Keratinocyte (primary cell): ENCODE data around the gene NRN1L. TPM values are rescaled to one million over a fixed set of nuclear protein-coding genes. Genes with fewer than 3 reads are reported as not detected.

Experiments
- DNase-seq: peaks from one replicate; pipeline ENCODE4 v3.0.0-alpha.2; 2011; ENCODE audit warnings: low read depth, missing footprints, low spot score
- FAIRE-seq: peaks from 2 replicates; lab custom pipeline; 2011; peaks lifted over from hg19 to GRCh38; lab: Jason Lieb, UNC
- H2AFZ ChIP-seq: 2 replicates; pipeline ENCODE4 v1.6.0; 2012; ENCODE audit warnings: low read length, control low read depth, inconsistent platforms; ENCODE audit not compliant: control insufficient read depth
- H3K27ac ChIP-seq: 2 replicates; pipeline ENCODE4 v1.5.1; 2011; ENCODE audit warnings: low read length; ENCODE audit not compliant: control insufficient read depth, insufficient read depth
- H3K27me3 ChIP-seq: 3 replicates; pipeline ENCODE4 v1.6.0; 2011; ENCODE audit warnings: low read length; ENCODE audit not compliant: control insufficient read depth, insufficient read depth; ENCODE audit errors: extremely low read depth
- H3K36me3 ChIP-seq, 2 experiments: 2 replicates in 1 of 2; 3 replicates in 1 of 2; pipeline ENCODE4 v1.5.1; 2011; ENCODE audit warnings: low read length in 2 of 2, mild to moderate bottlenecking in 1 of 2; ENCODE audit not compliant: control insufficient read depth in 2 of 2, insufficient read depth in 2 of 2; ENCODE audit errors: extremely low read depth in 1 of 2
- H3K4me1 ChIP-seq: 3 replicates; pipeline ENCODE4 v1.5.1; 2011; ENCODE audit warnings: low read length; ENCODE audit not compliant: control insufficient read depth, insufficient read depth; ENCODE audit errors: extremely low read depth
- H3K4me2 ChIP-seq: 3 replicates; pipeline ENCODE4 v1.6.0; 2011; ENCODE audit warnings: low read depth, low read length; ENCODE audit not compliant: control insufficient read depth, insufficient read depth; ENCODE audit errors: extremely low read depth
- H3K4me3 ChIP-seq, 3 experiments: fragments of 200-600 bp in 1 of 3; sonication (generic) in 1 of 3; 2 replicates in 2 of 3; 3 replicates in 1 of 3; pipeline ENCODE4 v1.5.1; 2011 to 2016; ENCODE audit warnings: low read length in 3 of 3, mild to moderate bottlenecking in 3 of 3, control low read depth in 2 of 3, inconsistent platforms in 1 of 3, low read depth in 1 of 3, mixed read lengths in 1 of 3, mixed run types in 1 of 3, moderate library complexity in 1 of 3; ENCODE audit not compliant: control insufficient read depth in 2 of 3, insufficient read depth in 2 of 3; ENCODE audit errors: extremely low read depth in 1 of 3
- H3K79me2 ChIP-seq: 2 replicates; pipeline ENCODE4 v1.6.0; 2012; ENCODE audit warnings: low read length; ENCODE audit not compliant: control insufficient read depth, insufficient read depth
- H3K9ac ChIP-seq: 3 replicates; pipeline ENCODE4 v1.6.0; 2011; ENCODE audit warnings: low read length; ENCODE audit not compliant: control insufficient read depth, insufficient read depth; ENCODE audit errors: extremely low read depth
- H3K9me1 ChIP-seq: 3 replicates; pipeline ENCODE4 v1.6.0; 2011; ENCODE audit warnings: low read length; ENCODE audit not compliant: control insufficient read depth, insufficient read depth; ENCODE audit errors: extremely low read depth
- H3K9me3 ChIP-seq: 2 replicates; pipeline ENCODE4 v1.5.1; 2012; ENCODE audit warnings: low read depth, low read length; ENCODE audit not compliant: control insufficient read depth
- H4K20me1 ChIP-seq: 3 replicates; pipeline ENCODE4 v1.6.0; 2011; ENCODE audit warnings: low read length; ENCODE audit not compliant: control insufficient read depth, insufficient read depth; ENCODE audit errors: extremely low read depth
- EZH2 ChIP-seq: IDR thresholded peaks from one replicate; pipeline ENCODE4 v1.6.1; 2012; ENCODE audit warnings: inconsistent platforms, mild to moderate bottlenecking, low read length, moderate library complexity
- dilution Hi-C: fragments of 300-500 bp; cut with MboI; formaldehyde crosslinking; loops from one replicate; pipeline ENCODE4 v1.7.0; 2020; ENCODE audit warnings: low sequenced_read_pairs; ENCODE audit not compliant: extremely low pct_ligation_motif_present
- polyA plus RNA-seq, 5 experiments: library from polyadenylated mRNA; depleted of rRNA in 3 of 5; stranded (reverse) in 3 of 5; stranded (forward) in 1 of 5; unstranded in 1 of 5; fragments of >200 nt; gene quantifications; 1 replicate in 1 of 5; 2 replicates in 3 of 5; 3 replicates in 1 of 5; pipeline versions ENCODE4 v1.2.1 to v1.2.3, GENCODE V29; 2011 to 2012; ENCODE audit warnings: missing spikeins in 2 of 5, low read depth in 1 of 5, low replicate concordance in 1 of 5
- TF ChIP-seq, protein P1 (sequence below), 3 experiments: IDR thresholded peaks in 1 of 3; conservative IDR thresholded peaks in 1 of 3; optimal IDR thresholded peaks in 1 of 3; 2 replicates in 2 of 3; 3 replicates in 1 of 3; pipeline versions ENCODE3 to v1.5.1; 2011; ENCODE audit warnings: low read length in 3 of 3, mild to moderate bottlenecking in 3 of 3, moderate library complexity in 2 of 3, control low read depth in 1 of 3, inconsistent platforms in 1 of 3; ENCODE audit not compliant: insufficient read depth in 2 of 3; ENCODE audit errors: extremely low read depth in 1 of 3

The NRN1L gene
- polyA plus RNA-seq, 1 donor (not counting 4 experiments of a cell fraction or from before 2014, with no cell fraction given): not detected

DNA sequence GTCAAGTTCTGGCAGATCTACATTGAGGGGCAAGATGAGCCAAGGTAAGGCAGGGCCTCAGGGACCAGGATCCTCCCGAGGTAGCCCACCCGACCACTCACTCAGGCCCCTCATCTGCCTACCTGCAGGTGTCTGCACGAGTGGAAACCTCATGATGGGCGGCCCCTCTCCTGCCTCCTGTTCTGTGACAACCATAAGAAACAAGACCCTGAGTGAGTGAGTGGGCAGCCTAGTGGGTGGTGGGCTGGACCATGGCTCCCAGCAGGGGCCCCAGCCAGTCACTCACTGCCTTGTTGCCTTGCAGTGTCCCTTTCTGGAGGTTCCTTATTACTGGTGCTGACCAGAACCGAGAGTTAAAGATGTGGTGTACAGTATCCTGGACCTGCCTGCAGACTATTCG, 6.5 kb upstream of the NRN1L start:
- dilution Hi-C loops: no loop called here
- no peaks in the 10 kb centered on the region for H3K27me3 ChIP-seq
- H2AFZ ChIP-seq: no peak overlapping the region
- peaks cover 12% of the 10 kb centered on the region for H3K4me1 ChIP-seq
- H3K4me2 ChIP-seq: no peak overlapping the region
- DNase-seq: no peak
- H3K9me1 ChIP-seq: no peaks in the 10 kb centered on the region
- peaks cover 1% of the 10 kb centered on the region for H4K20me1 ChIP-seq
- no peak overlapping the region for H3K9ac ChIP-seq
- peaks cover 57 to 58% of the 10 kb centered on the region in 2 experiments for H3K36me3 ChIP-seq
- no peak overlapping the region for H3K27ac ChIP-seq
- FAIRE-seq: no peak
- peaks cover 27% of the 10 kb centered on the region for H3K79me2 ChIP-seq
- TF ChIP-seq, protein P1, sequence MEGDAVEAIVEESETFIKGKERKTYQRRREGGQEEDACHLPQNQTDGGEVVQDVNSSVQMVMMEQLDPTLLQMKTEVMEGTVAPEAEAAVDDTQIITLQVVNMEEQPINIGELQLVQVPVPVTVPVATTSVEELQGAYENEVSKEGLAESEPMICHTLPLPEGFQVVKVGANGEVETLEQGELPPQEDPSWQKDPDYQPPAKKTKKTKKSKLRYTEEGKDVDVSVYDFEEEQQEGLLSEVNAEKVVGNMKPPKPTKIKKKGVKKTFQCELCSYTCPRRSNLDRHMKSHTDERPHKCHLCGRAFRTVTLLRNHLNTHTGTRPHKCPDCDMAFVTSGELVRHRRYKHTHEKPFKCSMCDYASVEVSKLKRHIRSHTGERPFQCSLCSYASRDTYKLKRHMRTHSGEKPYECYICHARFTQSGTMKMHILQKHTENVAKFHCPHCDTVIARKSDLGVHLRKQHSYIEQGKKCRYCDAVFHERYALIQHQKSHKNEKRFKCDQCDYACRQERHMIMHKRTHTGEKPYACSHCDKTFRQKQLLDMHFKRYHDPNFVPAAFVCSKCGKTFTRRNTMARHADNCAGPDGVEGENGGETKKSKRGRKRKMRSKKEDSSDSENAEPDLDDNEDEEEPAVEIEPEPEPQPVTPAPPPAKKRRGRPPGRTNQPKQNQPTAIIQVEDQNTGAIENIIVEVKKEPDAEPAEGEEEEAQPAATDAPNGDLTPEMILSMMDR (optimal IDR thresholded peaks at IDR 0.05 in 1 of 3, IDR thresholded peaks at IDR 0.05 in 1 of 3, conservative IDR thresholded peaks at IDR 0.05 in 1 of 3; ENCODE audit: extremely low read depth in 1 of 3, insufficient read depth in 2 of 3, low read length in 3 of 3): no peak
- TF ChIP-seq EZH2: no peak
- no peak overlapping the region for H3K4me3 ChIP-seq
- H3K9me3 ChIP-seq: no peaks in the 10 kb centered on the region

DNA sequence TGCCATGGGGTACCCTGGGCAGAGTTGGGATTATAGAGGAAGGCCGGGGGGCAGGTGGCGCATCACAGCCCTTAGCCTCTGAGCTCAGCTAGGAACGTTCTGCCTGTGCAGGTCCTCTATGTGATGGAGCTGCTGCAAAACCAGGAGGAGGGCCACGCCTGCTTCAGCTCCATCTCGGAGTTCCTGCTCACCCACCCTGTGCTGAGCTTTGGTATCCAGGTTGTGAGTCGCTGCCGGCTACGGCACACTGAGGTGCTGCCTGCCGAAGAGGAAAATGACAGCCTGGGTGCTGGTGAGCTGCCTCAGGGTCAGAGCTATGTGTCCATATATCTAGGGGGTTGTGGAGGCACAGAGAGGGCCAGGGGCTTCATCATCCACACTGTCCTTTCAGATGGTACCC, 5.8 kb upstream of the NRN1L start:
- dilution Hi-C loops: no loop called here
- H3K79me2 ChIP-seq: peaks cover 21% of the 10 kb centered on the region
- H3K36me3 ChIP-seq: peaks cover 61 to 63% of the 10 kb centered on the region in 2 experiments
- H3K27ac ChIP-seq: no peak overlapping the region
- H2AFZ ChIP-seq: no peak overlapping the region
- H3K9me1 ChIP-seq: no peaks in the 10 kb centered on the region
- no peak overlapping the region for H3K9ac ChIP-seq
- H4K20me1 ChIP-seq: peaks cover 8% of the 10 kb centered on the region
- peaks cover 8% of the 10 kb centered on the region for H3K4me1 ChIP-seq
- no peak for DNase-seq
- FAIRE-seq: no peak
- no peaks in the 10 kb centered on the region for H3K27me3 ChIP-seq
- no peaks in the 10 kb centered on the region for H3K9me3 ChIP-seq
- no peak overlapping the region for H3K4me3 ChIP-seq
- TF ChIP-seq EZH2: no peak
- TF ChIP-seq, protein P1 (optimal IDR thresholded peaks at IDR 0.05 in 1 of 3, IDR thresholded peaks at IDR 0.05 in 1 of 3, conservative IDR thresholded peaks at IDR 0.05 in 1 of 3; ENCODE audit: extremely low read depth in 1 of 3, insufficient read depth in 2 of 3, low read length in 3 of 3): no peak
- H3K4me2 ChIP-seq: no peak overlapping the region
